IMR-90 (cell line): ENCODE data around the gene TNFRSF21. TPM values are rescaled to one million over a fixed set of nuclear protein-coding genes. Genes with fewer than 3 reads are reported as not detected.

Experiments
- ATAC-seq: fragments of 200-7000 bp; cut with Tn5 transposase; 2 replicates; pipeline ENCODE4 v1.9.1; 2020; ENCODE audit warnings: low read depth, mild to moderate bottlenecking, moderate library complexity
- BruUV-seq: library from RNA; stranded (reverse); fragments of 400-500 nt; replicated peaks from 2 replicates; lab custom pipeline; 2021; lab: Mats Ljungman, UMichigan
- CTCF ChIA-PET: fragments of 300-600 bp; formaldehyde crosslinking; extraction: SDS; loops from one replicate; lab custom pipeline; 2021; ENCODE audit warnings: antibody characterized with exemption; lab: Yijun Ruan, JAX
- POLR2A ChIA-PET: fragments of 300-600 bp; sonication (Branson Sonifier 250); formaldehyde crosslinking; loops from one replicate; lab custom pipeline; 2022; ENCODE audit warnings: antibody characterized with exemption; ENCODE audit not compliant: unreplicated experiment; lab: Charles Lee
- DNase-seq: peaks from one replicate; pipeline ENCODE4 v3.0.0; 2013
- H2AFZ ChIP-seq: replicated peaks from 2 replicates; pipeline ENCODE3; 2013; ENCODE audit warnings: low read length, mild to moderate bottlenecking; ENCODE audit not compliant: poor library complexity
- H2AK5ac ChIP-seq: 2 replicates; pipeline ENCODE4 v1.6.1; 2013; ENCODE audit warnings: low read depth, low read length, inconsistent platforms
- H2AK9ac ChIP-seq: replicated peaks from 2 replicates; pipeline ENCODE3; 2013; ENCODE audit warnings: mild to moderate bottlenecking, low read depth, low read length, moderate library complexity; ENCODE audit not compliant: poor library complexity
- H2BK120ac ChIP-seq: 2 replicates; pipeline ENCODE4 v1.6.1; 2013; ENCODE audit warnings: low read depth, low read length, inconsistent platforms
- H2BK15ac ChIP-seq: 3 replicates; pipeline ENCODE4 v1.6.1; 2013; ENCODE audit warnings: low read depth, low read length, inconsistent platforms
- H2BK20ac ChIP-seq: 2 replicates; pipeline ENCODE4 v1.6.1; 2013; ENCODE audit warnings: low read depth, mild to moderate bottlenecking, inconsistent platforms, low read length, moderate library complexity
- H2BK5ac ChIP-seq: 2 replicates; pipeline ENCODE4 v1.6.1; 2013; ENCODE audit warnings: mild to moderate bottlenecking, low read depth, low read length, inconsistent platforms; ENCODE audit not compliant: poor library complexity, severe bottlenecking
- H3K14ac ChIP-seq: replicated peaks from 2 replicates; pipeline ENCODE4 v1.6.1; 2013; ENCODE audit warnings: low read depth, low read length, inconsistent platforms
- H3K18ac ChIP-seq: 2 replicates; pipeline ENCODE4 v1.6.1; 2013; ENCODE audit warnings: low read depth, low read length, control low read depth
- H3K23ac ChIP-seq: 2 replicates; pipeline ENCODE4 v1.6.1; 2013; ENCODE audit warnings: low read depth, low read length, inconsistent platforms
- H3K27ac ChIP-seq: 2 replicates; pipeline ENCODE4 v1.5.1; 2013; ENCODE audit warnings: mild to moderate bottlenecking, control low read depth, low read length; ENCODE audit not compliant: insufficient read depth
- H3K27me3 ChIP-seq: 2 replicates; pipeline ENCODE4 v1.6.1; 2013; ENCODE audit warnings: low read length; ENCODE audit not compliant: control insufficient read depth, insufficient read depth
- H3K36me3 ChIP-seq: 2 replicates; pipeline ENCODE4 v1.6.1; 2013; ENCODE audit warnings: low read length, mixed read lengths; ENCODE audit not compliant: control insufficient read depth, insufficient read depth
- H3K4ac ChIP-seq: 2 replicates; pipeline ENCODE4 v1.6.1; 2013; ENCODE audit warnings: low read depth, low read length, inconsistent platforms
- H3K4me1 ChIP-seq: 2 replicates; pipeline ENCODE4 v1.6.1; 2013; ENCODE audit warnings: low read length, mixed read lengths; ENCODE audit not compliant: control insufficient read depth, insufficient read depth
- H3K4me2 ChIP-seq: 2 replicates; pipeline ENCODE4 v1.6.1; 2013; ENCODE audit warnings: low read depth, mild to moderate bottlenecking, control low read depth, low read length, moderate library complexity
- H3K4me3 ChIP-seq: 2 replicates; pipeline ENCODE4 v1.5.1; 2013; ENCODE audit warnings: low read depth, mild to moderate bottlenecking, control low read depth, low read length, moderate library complexity; ENCODE audit not compliant: insufficient read depth
- H3K56ac ChIP-seq: 2 replicates; pipeline ENCODE4 v1.6.1; 2013; ENCODE audit warnings: low read length, inconsistent platforms; ENCODE audit not compliant: insufficient read depth; ENCODE audit errors: extremely low read depth
- H3K79me1 ChIP-seq, 2 experiments: 2 replicates each; pipeline ENCODE4 v1.6.1; 2013; ENCODE audit warnings: low read length in 2 of 2, inconsistent platforms in 1 of 2, low read depth in 1 of 2
- H3K9ac ChIP-seq: 2 replicates; pipeline ENCODE4 v1.6.1; 2013; ENCODE audit warnings: low read depth, low read length, control low read depth
- H3K9me1 ChIP-seq: 2 replicates; pipeline ENCODE4 v1.6.1; 2013; ENCODE audit warnings: low read length, inconsistent platforms; ENCODE audit not compliant: insufficient read depth
- H3K9me3 ChIP-seq: 2 replicates; pipeline ENCODE4 v1.6.1; 2013; ENCODE audit warnings: low read length; ENCODE audit not compliant: control insufficient read depth, insufficient read depth
- H4K20me1 ChIP-seq: 2 replicates; pipeline ENCODE4 v1.6.1; 2013; ENCODE audit warnings: low read length, inconsistent platforms; ENCODE audit not compliant: insufficient read depth
- H4K5ac ChIP-seq: 2 replicates; pipeline ENCODE4 v1.6.1; 2013; ENCODE audit warnings: mild to moderate bottlenecking, low read depth, low read length, control low read depth
- H4K8ac ChIP-seq, 2 experiments: 2 replicates each; pipeline ENCODE4 v1.6.1; 2013; ENCODE audit warnings: low read depth in 2 of 2, low read length in 2 of 2, control low read depth in 1 of 2, inconsistent platforms in 1 of 2
- H4K91ac ChIP-seq: 2 replicates; pipeline ENCODE4 v1.6.1; 2013; ENCODE audit warnings: low read depth, low read length, inconsistent platforms; ENCODE audit not compliant: insufficient read depth
- BHLHE40 ChIP-seq: fragments of 150-350 bp; IDR thresholded peaks from 2 replicates; pipeline ENCODE4 v1.6.1; 2016; ENCODE audit warnings: mild to moderate bottlenecking, low read depth, low read length
- CEBPB ChIP-seq: IDR thresholded peaks from 2 replicates; pipeline ENCODE4 v1.6.1; 2012; ENCODE audit warnings: low read depth, low read length, improper control_type of control experiment
- CHD1 ChIP-seq: IDR thresholded peaks from 2 replicates; pipeline ENCODE4 v1.6.1; 2012; ENCODE audit warnings: low read depth, low read length, improper control_type of control experiment
- CTCF ChIP-seq: conservative IDR thresholded peaks from 2 replicates; pipeline ENCODE4 v1.5.1; 2012; ENCODE audit warnings: mild to moderate bottlenecking, low read depth, low read length, improper control_type of control experiment
- ELK1 ChIP-seq: fragments of 150-350 bp; IDR thresholded peaks from 2 replicates; pipeline ENCODE4 v1.6.1; 2016; ENCODE audit warnings: low read depth, mild to moderate bottlenecking, low read length, moderate library complexity, borderline replicate concordance
- FOS ChIP-seq: fragments of 150-350 bp; IDR thresholded peaks from 2 replicates; pipeline ENCODE4 v1.6.1; 2016; ENCODE audit warnings: low read depth, low read length
- MAFK ChIP-seq: IDR thresholded peaks from 2 replicates; pipeline ENCODE4 v1.6.1; 2012; ENCODE audit warnings: low read depth, low read length, improper control_type of control experiment
- NFE2L2 ChIP-seq: fragments of 150-350 bp; IDR thresholded peaks from 2 replicates; pipeline ENCODE4 v1.6.1; 2016; ENCODE audit warnings: low read depth, mild to moderate bottlenecking, low read length
- POLR2A ChIP-seq: IDR thresholded peaks from 2 replicates; pipeline ENCODE4 v1.6.1; 2012; ENCODE audit warnings: mild to moderate bottlenecking, low read depth, low read length
- RCOR1 ChIP-seq: IDR thresholded peaks from 2 replicates; pipeline ENCODE4 v1.6.1; 2012; ENCODE audit warnings: mild to moderate bottlenecking, low read length, improper control_type of control experiment; ENCODE audit not compliant: insufficient replicate concordance
- USF2 ChIP-seq: fragments of 150-350 bp; IDR thresholded peaks from 2 replicates; pipeline ENCODE4 v1.6.1; 2017; ENCODE audit warnings: mild to moderate bottlenecking, antibody characterized with exemption, low read length, low read depth
- dilution Hi-C: fragments of 300-500 bp; cut with HindIII; formaldehyde crosslinking; loops from one replicate; pipeline ENCODE4 v1.14.3; 2018; ENCODE audit warnings: low sequenced_read_pairs; ENCODE audit not compliant: unreplicated experiment
- in situ Hi-C: fragments of 300-500 bp; cut with MboI; formaldehyde crosslinking; loops from 3 replicates; pipeline ENCODE4 v1.14.3; 2019; ENCODE audit warnings: low sequenced_read_pairs, inconsistent platforms, mixed read lengths
- intact Hi-C: fragments of 100-400 bp; cut with micrococcal nuclease; formaldehyde crosslinking; loops from 2 replicates; pipeline ENCODE4 v1.10.0; 2022
- polyA plus RNA-seq, 3 experiments: library from polyadenylated mRNA; depleted of rRNA; stranded (reverse); fragments of >200 nt; gene quantifications; 2 replicates each; pipeline ENCODE4 v1.2.3, GENCODE V29; 2012; ENCODE audit warnings: low replicate concordance in 1 of 3
- total RNA-seq: library from RNA; depleted of rRNA; stranded (reverse); fragments of >200 nt; gene quantifications from 2 replicates; pipeline ENCODE4 v1.2.3, GENCODE V29; 2012

Gene TNFRSF21
- total and polyA plus RNA-seq, 2 of the 4 experiments (the other 2 are of a cell fraction), result 2.9 to 6.9 TPM

DNA sequence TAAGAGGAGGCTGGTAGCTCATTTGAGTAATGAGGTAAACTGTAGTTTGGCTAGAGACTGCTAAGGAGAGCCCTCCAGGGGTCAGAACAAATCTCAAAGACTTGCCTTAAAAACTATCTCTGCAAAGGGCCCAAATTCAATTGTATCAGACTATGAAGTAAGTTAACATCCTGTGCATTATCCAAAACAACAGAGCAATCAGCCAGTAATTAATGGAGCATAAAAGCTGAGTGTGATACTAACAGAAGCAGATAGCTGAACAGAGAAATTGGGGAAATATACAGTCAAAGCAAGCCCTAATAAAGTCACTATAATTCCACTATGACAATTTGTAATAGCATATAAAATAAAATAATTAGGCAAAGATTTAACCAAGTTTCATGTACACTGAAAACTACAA lies 45.8 kb upstream of the TNFRSF21 start:
- no TSS peak for BruUV-seq
- CTCF ChIA-PET, result no interaction called here
- in situ Hi-C loops, result no loop called here

More for the DNA sequence above, 45.8 kb upstream of the TNFRSF21 start:
- Histone ChIP-seq H4K5ac (no peak overlapping the region), H4K91ac (no peak overlapping the region), H3K27ac (no peak overlapping the region), H3K14ac (no peak overlapping the region), H3K56ac (no peak overlapping the region), H2AK5ac (no peak overlapping the region), H3K4me1 (no peaks in the 10 kb centered on the region), H3K4me3 (no peak overlapping the region), H3K79me1 (no peaks in the 10 kb centered on the region), H2AK9ac (no peak overlapping the region), H3K4me2 (no peak overlapping the region), H3K36me3 (no peaks in the 10 kb centered on the region), H3K9me3 (no peaks in the 10 kb centered on the region), H3K9me1 (no peaks in the 10 kb centered on the region), H4K8ac (no peak overlapping the region), H2BK15ac (no peak overlapping the region), H3K9ac (no peak overlapping the region), H3K4ac (no peak overlapping the region), H2BK5ac (no peak overlapping the region), H3K27me3 (peaks cover 3% of the 10 kb centered on the region; the same call in 1 of the 2 replicates), H3K23ac (no peak overlapping the region), H2BK120ac (no peak overlapping the region), H2BK20ac (no peak overlapping the region), H4K20me1 (no peaks in the 10 kb centered on the region), H2AFZ (no peak overlapping the region), H3K18ac (no peak overlapping the region)
- ATAC-seq (no peak), DNase-seq (no peak)
- no peak for TF ChIP-seq FOS
- TF ChIP-seq NFE2L2, result no peak
- no peak for TF ChIP-seq CTCF
- TF ChIP-seq CEBPB, result no peak
- no peak for TF ChIP-seq POLR2A
- TF ChIP-seq MAFK, result no peak
- no peak for TF ChIP-seq CHD1
- no peak for TF ChIP-seq BHLHE40
- no peak for TF ChIP-seq ELK1
- no peak for TF ChIP-seq RCOR1
- TF ChIP-seq USF2, result no peak
- dilution Hi-C loops, result no loop called here
- intact Hi-C loops, result no loop called here
- POLR2A ChIA-PET, result no interaction called here
